ENCODE results near the gene NBPF4.
"Not testable (repeated sequence)": the region's sequence is repeated elsewhere in the genome, so short reads cannot be mapped to it uniquely, and the experiment has no call there.

NBPF4 gene

GRCh38 chr1:108214641-108215465 lies 29.0 kb downstream of the NBPF4 start:
- not testable (repeated sequence) for H3K27ac ChIP-seq, H3K4me3 ChIP-seq

- Histone ChIP-seq H3K4me3 (no peak overlapping the region), H3K27ac (no peak overlapping the region)
Observed at GRCh38 chr1:108211014-108211413, 32.9 kb downstream of the NBPF4 start.

GRCh38 chr1:108209456-108210108 lies 34.3 kb downstream of the NBPF4 start:
- Histone ChIP-seq H3K27ac (no peak overlapping the region), H3K4me3 (no peak overlapping the region)

GRCh38 chr1:108208724-108209446 lies 35.0 kb downstream of the NBPF4 start:
- Histone ChIP-seq H3K27ac (no peak overlapping the region), H3K4me3 (no peak overlapping the region)

- not testable (repeated sequence) for H3K27ac ChIP-seq, H3K4me3 ChIP-seq
Observed at GRCh38 chr1:108203582-108203981, 40.3 kb downstream of the NBPF4 start.

- Histone ChIP-seq H3K4me3 (no peak overlapping the region), H3K27ac (no peak overlapping the region)
Observed at GRCh38 chr1:108201687-108202086, 42.2 kb downstream of the NBPF4 start.

GRCh38 chr1:108200687-108201051 lies 43.2 kb downstream of the NBPF4 start:
- peak overlapping the region in 20 of 21 experiments; percentile 79 to 96 (median 88) for H3K27ac ChIP-seq

GRCh38 chr1:108199781-108200686 lies 43.8 kb downstream of the NBPF4 start, which contains the start of gene SLC25A24:
TSS of gene SLC25A24 (minus strand) at chr1:108200343. CDS start at chr1:108200138, 205 bp downstream.
- peak within 1 kb of the TSS; percentile 79 to 96 (median 88) for H3K27ac ChIP-seq
- peak within 1 kb of the TSS; percentile 65 to 97 (median 91) for H3K4me3 ChIP-seq

More at GRCh38 chr1:108200687-108201051, 43.2 kb downstream of the NBPF4 start:
- H3K4me3 ChIP-seq: peak overlapping the region; percentile 65 to 97 (median 91)

- Histone ChIP-seq H3K27ac (peak overlapping the region; percentile 79 to 96 (median 88)), H3K4me3 (peak overlapping the region; percentile 65 to 97 (median 91))
Observed at GRCh38 chr1:108199201-108199691, 44.6 kb downstream of the NBPF4 start.

- Histone ChIP-seq H3K4me3 (no peak overlapping the region), H3K27ac (no peak overlapping the region)
Observed at GRCh38 chr1:108194051-108194450, 49.8 kb downstream of the NBPF4 start.

- Histone ChIP-seq H3K27ac (no peak overlapping the region), H3K4me3 (no peak overlapping the region)
Observed at GRCh38 chr1:108193333-108193732, 50.5 kb downstream of the NBPF4 start.

GRCh38 chr1:108192581-108192980 lies 51.3 kb downstream of the NBPF4 start:
- no peak overlapping the region for H3K4me3 ChIP-seq
- no peak overlapping the region for H3K27ac ChIP-seq

- Histone ChIP-seq H3K4me3 (no peak overlapping the region), H3K27ac (no peak overlapping the region)
Observed at GRCh38 chr1:108190686-108191416, 53.0 kb downstream of the NBPF4 start.

- Histone ChIP-seq H3K27ac (no peak overlapping the region), H3K4me3 (no peak overlapping the region)
Observed at GRCh38 chr1:108190001-108190634, 53.8 kb downstream of the NBPF4 start.

- no peak overlapping the region for H3K4me3 ChIP-seq
- no peak overlapping the region for H3K27ac ChIP-seq
Observed at GRCh38 chr1:108188801-108189200, 55.1 kb downstream of the NBPF4 start.

- H3K27ac ChIP-seq: peak overlapping the region in 1 of 21 experiments; percentile 5
- H3K4me3 ChIP-seq: no peak overlapping the region
Observed at GRCh38 chr1:108182959-108183700, 60.7 kb downstream of the NBPF4 start.

GRCh38 chr1:108179018-108179417 lies 64.9 kb downstream of the NBPF4 start:
- no peak overlapping the region for H3K4me3 ChIP-seq

More at GRCh38 chr1:108179018-108179417, 64.9 kb downstream of the NBPF4 start:
- H3K27ac ChIP-seq: no peak overlapping the region

Data from skin epidermis (tissue), 12 donors.